ENCODE data around the gene NFATC4.
A peak's percentile ranks its signal among the peaks of the same experiment; 100 is the strongest.

NFATC4 gene

DNA sequence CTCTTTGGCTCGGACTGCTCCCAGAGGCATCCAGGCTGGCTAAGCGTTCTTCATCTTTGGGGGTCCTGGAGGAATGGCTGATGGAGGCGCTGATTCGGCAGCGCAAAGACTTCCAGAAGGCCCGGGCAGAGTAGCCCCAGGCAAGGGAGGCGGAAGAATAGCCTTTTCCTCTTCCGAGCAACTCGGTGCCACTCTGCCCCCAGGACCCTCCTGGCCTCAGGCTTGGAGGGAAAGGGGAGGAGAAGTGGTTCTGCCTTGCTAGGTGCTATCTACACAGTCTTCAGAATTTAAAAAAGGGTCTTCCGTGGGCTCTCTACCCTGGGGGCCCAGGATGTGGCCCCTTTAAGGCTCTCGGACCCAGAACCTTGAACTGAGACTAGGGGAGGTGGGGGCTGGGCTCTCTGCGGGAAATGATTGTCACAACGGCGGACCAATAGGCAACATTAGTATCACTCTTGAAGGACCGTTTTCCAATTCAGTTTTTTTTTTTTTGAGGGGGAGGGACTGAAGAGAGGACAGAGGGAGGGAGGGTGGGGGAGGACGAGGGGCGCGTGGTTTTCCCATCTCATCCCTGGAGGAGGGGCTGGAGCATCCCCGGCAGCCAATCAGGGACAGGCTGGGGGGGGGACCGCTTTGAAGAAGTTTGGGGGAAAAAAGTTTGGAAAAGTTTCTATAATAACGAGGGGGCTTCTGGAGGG lies at the start of gene NFATC4:
TSS of gene NFATC4 (plus strand) at position 671 of the 698 bp plus-strand sequence. CDS start 157 bp downstream, outside the sequence.
- peak; percentile 98 for DNase-seq (ENCODE audit: low read depth)
- TF ChIP-seq, protein P1, sequence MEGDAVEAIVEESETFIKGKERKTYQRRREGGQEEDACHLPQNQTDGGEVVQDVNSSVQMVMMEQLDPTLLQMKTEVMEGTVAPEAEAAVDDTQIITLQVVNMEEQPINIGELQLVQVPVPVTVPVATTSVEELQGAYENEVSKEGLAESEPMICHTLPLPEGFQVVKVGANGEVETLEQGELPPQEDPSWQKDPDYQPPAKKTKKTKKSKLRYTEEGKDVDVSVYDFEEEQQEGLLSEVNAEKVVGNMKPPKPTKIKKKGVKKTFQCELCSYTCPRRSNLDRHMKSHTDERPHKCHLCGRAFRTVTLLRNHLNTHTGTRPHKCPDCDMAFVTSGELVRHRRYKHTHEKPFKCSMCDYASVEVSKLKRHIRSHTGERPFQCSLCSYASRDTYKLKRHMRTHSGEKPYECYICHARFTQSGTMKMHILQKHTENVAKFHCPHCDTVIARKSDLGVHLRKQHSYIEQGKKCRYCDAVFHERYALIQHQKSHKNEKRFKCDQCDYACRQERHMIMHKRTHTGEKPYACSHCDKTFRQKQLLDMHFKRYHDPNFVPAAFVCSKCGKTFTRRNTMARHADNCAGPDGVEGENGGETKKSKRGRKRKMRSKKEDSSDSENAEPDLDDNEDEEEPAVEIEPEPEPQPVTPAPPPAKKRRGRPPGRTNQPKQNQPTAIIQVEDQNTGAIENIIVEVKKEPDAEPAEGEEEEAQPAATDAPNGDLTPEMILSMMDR (conservative IDR thresholded peaks at IDR 0.05; ENCODE audit: low read length), result no peak
- H3K4me3 ChIP-seq (ENCODE audit: low read length), result peak within 1 kb of the TSS; percentile 88

DNA sequence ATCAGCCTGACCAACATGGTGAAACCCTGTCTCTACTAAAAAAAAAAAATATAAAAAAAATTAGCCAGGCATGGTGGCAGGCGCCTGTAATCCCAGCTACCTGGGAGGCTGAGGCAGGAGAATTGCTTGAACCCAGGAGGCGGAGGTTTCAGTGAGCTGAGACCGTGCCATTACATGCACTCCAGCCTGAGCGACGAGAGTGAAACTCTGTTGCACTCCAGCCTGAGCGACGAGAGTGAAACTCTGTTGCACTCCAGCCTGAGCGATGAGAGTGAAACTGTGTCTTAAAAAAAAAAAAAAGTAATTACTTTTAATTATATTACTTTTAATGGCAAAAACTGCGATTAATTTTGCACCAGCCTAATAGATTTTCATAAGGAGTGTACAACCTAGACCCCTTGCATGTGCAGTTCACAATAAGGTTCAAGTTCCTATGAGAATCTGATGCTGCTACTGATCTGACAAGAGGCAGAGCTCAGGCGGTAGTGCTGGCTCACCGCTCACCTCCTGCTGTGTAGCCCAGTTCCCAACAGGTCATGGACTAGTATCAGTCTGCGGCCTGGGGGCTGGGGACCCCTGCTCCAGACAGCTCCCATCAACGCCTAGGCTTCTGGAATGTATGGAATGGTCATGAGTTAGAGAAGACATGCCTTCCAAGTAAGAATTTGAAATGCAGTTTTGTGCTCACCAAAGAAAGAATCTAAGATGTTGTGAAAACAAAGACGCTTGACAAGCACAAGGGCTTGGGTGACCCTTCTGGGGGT lies 46.6 kb upstream of the NFATC4 start:
- no peak for DNase-seq (ENCODE audit: low read depth)
- TF ChIP-seq, protein P1 (conservative IDR thresholded peaks at IDR 0.05; ENCODE audit: low read length), result no peak
- no peak overlapping the region for H3K4me3 ChIP-seq (ENCODE audit: low read length)

DNA sequence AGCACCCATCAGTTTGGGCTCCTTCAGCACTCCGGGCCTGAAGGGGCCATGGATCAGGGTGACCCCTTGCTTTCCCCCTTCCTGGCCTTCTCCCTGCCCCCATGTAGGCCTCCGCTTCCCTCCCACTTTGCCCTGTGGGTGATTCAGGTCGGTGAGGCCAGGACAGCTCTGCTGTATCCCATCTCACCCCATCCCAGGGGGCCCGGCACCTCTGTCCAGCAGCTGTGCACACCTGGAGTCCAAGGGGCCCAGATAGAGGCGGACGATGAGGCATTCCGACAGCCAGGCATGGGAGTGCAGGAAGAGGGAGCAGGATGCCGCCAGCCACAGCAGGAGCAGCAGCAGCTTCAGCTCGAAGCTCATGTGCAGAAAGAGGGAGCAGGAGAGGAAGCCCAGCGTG lies 45.3 kb upstream of the NFATC4 start:
- DNase-seq (ENCODE audit: low read depth), result no peak
- TF ChIP-seq, protein P1 (conservative IDR thresholded peaks at IDR 0.05; ENCODE audit: low read length), result no peak
- H3K4me3 ChIP-seq (ENCODE audit: low read length), result no peak overlapping the region

DNA sequence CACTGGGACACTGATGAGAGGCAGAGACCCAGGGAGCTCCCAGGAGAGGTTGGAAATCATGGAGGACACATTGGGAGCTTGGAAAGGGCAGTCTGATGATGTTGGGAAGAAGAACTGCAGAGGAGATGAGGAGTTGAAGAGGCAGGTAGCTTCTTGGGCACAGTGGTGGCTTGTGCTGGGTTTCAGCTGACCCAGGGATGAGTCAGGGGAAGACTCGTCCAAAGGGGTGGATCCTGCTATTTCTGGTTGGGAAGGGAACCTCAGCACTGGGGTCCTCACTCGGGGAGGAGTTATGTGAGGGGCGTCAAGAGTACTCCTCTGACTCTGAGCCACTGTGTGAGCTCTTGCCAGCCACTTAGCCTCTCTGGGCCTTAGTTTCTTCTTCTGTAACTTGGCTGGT lies 44.6 kb upstream of the NFATC4 start:
- no peak overlapping the region for H3K4me3 ChIP-seq (ENCODE audit: low read length)
- TF ChIP-seq, protein P1 (conservative IDR thresholded peaks at IDR 0.05; ENCODE audit: low read length), result no peak
- no peak for DNase-seq (ENCODE audit: low read depth)

DNA sequence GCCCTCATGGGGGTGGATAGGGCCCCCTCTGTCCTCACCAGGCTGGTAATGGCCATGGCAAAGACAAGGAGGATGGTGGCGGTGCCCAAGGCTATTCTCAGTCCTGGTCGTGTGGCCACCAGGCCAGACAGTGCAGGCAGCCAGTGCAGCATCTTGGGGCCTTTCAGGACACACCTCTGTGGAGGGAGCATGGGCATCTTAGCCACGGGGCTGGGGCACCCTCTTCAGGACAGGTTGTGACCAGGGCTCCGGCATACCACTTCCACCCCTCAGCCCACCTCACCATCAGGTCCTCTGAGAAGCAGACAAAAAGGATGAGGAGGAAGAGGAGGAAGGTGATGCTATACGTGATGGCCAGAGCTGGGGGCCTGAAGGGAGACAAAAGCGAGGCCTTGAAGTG lies 44.0 kb upstream of the NFATC4 start:
- TF ChIP-seq, protein P1 (conservative IDR thresholded peaks at IDR 0.05; ENCODE audit: low read length), result no peak
- no peak overlapping the region for H3K4me3 ChIP-seq (ENCODE audit: low read length)
- no peak for DNase-seq (ENCODE audit: low read depth)

DNA sequence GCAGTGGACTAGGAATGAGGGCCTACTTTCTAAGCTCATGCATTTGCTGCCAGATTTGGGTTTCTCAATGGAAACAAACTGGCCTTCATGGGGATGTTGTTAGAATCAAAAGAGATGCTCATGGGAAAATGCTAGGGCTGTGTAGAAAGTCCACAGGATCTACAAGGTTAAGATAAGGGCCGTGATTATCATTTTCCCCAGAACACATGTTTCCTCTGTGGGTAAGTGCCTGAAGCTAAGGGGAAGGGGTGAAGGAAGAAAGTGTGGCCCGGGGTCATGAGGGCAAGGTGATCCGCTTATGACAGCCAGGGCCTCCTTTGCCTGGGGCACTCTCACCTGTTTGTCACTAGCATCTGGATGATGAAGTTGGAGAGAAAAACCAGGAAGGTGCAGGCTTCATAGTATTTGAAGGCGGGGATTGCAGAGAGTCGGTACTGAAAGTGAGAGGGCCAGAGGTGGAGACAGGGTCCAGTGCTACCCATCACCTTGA lies 42.9 kb upstream of the NFATC4 start:
- TF ChIP-seq, protein P1 (conservative IDR thresholded peaks at IDR 0.05; ENCODE audit: low read length), result no peak
- DNase-seq (ENCODE audit: low read depth), result no peak
- H3K4me3 ChIP-seq (ENCODE audit: low read length), result no peak overlapping the region

All from AG10803 (cell line).